Spinal cord (tissue), 10 donors: ENCODE measurements around the gene LCE1A. TPM values are rescaled to one million over a fixed set of nuclear protein-coding genes. Genes with fewer than 3 reads are reported as not detected.

ENCODE experiments used
- DNase-seq, 6 donors: peaks; one replicate each; pipeline versions ENCODE4 v3.0.0 to v3.0.0-alpha.2; 2013 to 2015; ENCODE audit warnings: low spot score in 6 of 6, low read depth in 4 of 6
- H3K27ac ChIP-seq: one replicate; pipeline ENCODE4 v1.5.1; 2013; ENCODE audit warnings: low read depth, low read length, control low read depth
- H3K27me3 ChIP-seq: one replicate; pipeline ENCODE4 v1.6.1; 2013; ENCODE audit warnings: low read length; ENCODE audit not compliant: control insufficient read depth, insufficient read depth
- H3K36me3 ChIP-seq: one replicate; pipeline ENCODE4 v1.6.1; 2013; ENCODE audit warnings: low read length; ENCODE audit not compliant: control insufficient read depth, insufficient read depth
- H3K4me1 ChIP-seq: one replicate; pipeline ENCODE4 v1.6.1; 2013; ENCODE audit warnings: low read length; ENCODE audit not compliant: control insufficient read depth, insufficient read depth
- H3K4me3 ChIP-seq: one replicate; pipeline ENCODE4 v1.5.1; 2013; ENCODE audit warnings: low read depth, low read length, control low read depth
- H3K9me3 ChIP-seq: one replicate; pipeline ENCODE4 v1.6.1; 2013; ENCODE audit warnings: low read length; ENCODE audit not compliant: control insufficient read depth, insufficient read depth
- WGBS: methylation state at CpG from one replicate; pipeline ENCODE4 v1.1.5; 2013; ENCODE audit warnings: missing lambda C conversion rate; ENCODE audit not compliant: insufficient coverage; 5-methylcytosine and 5-hydroxymethylcytosine counted together
- polyA plus RNA-seq, 2 donors: library from polyadenylated mRNA; unstranded; fragments of 120-200 nt; gene quantifications; one replicate each; pipeline ENCODE4 v1.2.1, GENCODE V29; 2013; ENCODE audit not compliant: insufficient read length in 2 of 2
- total RNA-seq, 2 donors: library from RNA; depleted of rRNA in 1 of 2; stranded (reverse); fragments of 120-200 nt in 1 of 2; fragments of >200 nt in 1 of 2; gene quantifications; one replicate each; pipeline versions ENCODE4 v1.2.3 to v1.2.4, GENCODE V29; 2013 to 2014
- donor health status: healthy.

Gene LCE1A
- total and polyA plus RNA-seq, 4 donors = not detected

DNA sequence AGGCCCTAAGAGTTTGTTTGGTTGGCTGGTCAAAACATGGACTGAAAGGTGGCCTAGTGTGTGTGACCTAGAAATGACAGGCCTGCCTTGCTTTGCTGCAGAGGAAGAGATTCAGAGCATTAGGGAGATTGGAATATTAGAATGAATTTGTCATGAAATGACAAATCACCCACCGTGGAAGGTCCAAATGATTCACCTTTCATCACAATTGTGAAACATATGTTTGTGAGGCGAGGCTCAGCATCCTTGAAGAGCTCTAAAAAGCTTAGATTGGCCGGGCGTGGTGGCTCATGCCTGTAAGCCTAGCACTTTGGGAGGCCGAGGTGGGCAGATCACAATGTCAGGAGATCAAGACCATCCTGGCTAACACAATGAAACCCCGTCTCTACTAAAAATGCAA, 10.0 kb upstream of the LCE1A start:
- DNase-seq = no peak
- Histone ChIP-seq H3K4me1 (no peaks in the 10 kb centered on the region), H3K27ac (no peak overlapping the region), H3K36me3 (no peaks in the 10 kb centered on the region), H3K4me3 (no peak overlapping the region), H3K9me3 (no peaks in the 10 kb centered on the region), H3K27me3 (no peaks in the 10 kb centered on the region)
- whole genome bisulfite sequencing = 91% methylated on average over 4 of the region's 6 CpGs

- Histone ChIP-seq H3K36me3 (no peaks in the 10 kb centered on the region), H3K27me3 (no peaks in the 10 kb centered on the region), H3K27ac (no peak overlapping the region), H3K9me3 (no peaks in the 10 kb centered on the region), H3K4me1 (no peaks in the 10 kb centered on the region), H3K4me3 (no peak overlapping the region)
- WGBS = no CpG with 5 or more reads among the region's 5 CpGs
- no peak for DNase-seq
Measured at GRCh38 chr1:152823294-152823693, 4.0 kb upstream of the LCE1A start.

DNA sequence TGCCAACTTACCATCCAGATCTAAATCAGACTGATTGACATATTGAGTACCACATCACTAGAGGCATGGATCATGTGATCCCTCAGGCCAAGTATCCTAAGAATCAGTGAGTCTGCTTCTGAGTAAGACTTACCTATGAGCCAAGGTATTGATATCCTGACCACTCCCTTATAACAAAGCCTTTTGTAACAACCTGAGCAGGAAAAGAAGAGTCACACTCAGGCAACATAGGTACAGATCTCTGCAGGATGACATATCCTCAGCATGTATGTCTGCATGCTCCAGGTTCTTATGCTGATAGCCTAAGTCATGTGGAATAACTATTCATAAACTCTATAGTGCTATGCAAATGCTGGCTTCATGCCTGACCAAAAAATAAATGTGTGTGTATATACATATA, 2.3 kb upstream of the LCE1A start:
- Histone ChIP-seq H3K36me3 (no peaks in the 10 kb centered on the region), H3K27ac (no peak overlapping the region), H3K9me3 (no peaks in the 10 kb centered on the region), H3K4me3 (no peak overlapping the region), H3K4me1 (no peaks in the 10 kb centered on the region), H3K27me3 (no peaks in the 10 kb centered on the region)
- no peak for DNase-seq

GRCh38 chr1:152836870-152837269, 9.6 kb downstream of the LCE1A start:
- no peak overlapping the region for H3K4me3 ChIP-seq
- no peaks in the 10 kb centered on the region for H3K4me1 ChIP-seq
- H3K27ac ChIP-seq = no peak overlapping the region
- H3K9me3 ChIP-seq = no peaks in the 10 kb centered on the region
- H3K36me3 ChIP-seq = no peaks in the 10 kb centered on the region
- DNase-seq = no peak
- H3K27me3 ChIP-seq = no peaks in the 10 kb centered on the region
- WGBS = no CpG with 5 or more reads among the region's 2 CpGs

DNA sequence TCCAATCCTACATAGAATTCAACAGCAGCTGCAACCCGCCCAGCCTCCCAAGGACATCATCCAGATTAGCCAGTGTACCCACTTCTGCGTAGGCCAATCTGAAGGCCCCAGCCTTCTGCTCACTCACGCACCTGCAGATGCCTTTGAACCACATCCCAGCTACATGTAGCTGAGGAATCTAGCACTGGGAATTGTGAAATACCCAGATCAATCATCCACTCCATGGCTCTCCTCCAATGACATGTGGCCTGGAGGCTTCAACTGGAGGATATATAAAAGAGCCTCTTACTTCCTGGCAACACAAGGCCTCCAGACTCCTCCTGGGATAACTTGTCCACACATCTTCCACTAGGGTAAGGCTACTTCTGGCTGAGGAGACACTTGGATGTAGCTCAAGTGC, 15.3 kb downstream of the LCE1A start, which contains the start of gene LCE6A:
Gene LCE6A (plus strand): TSS at position 301 of the 400 bp plus-strand sequence. CDS start 665 bp downstream, outside the sequence.
- Histone ChIP-seq H3K4me3 (no peak within 1 kb of the TSS), H3K27ac (no peak within 1 kb of the TSS), H3K36me3 (no peaks in the 10 kb centered on the region), H3K9me3 (no peaks in the 10 kb centered on the region), H3K4me1 (no peaks in the 10 kb centered on the region), H3K27me3 (no peaks in the 10 kb centered on the region)
- 89% methylated on average over 2 of the region's 3 CpGs for WGBS
- no peak for DNase-seq

GRCh38 chr1:152855661-152856060, 28.4 kb downstream of the LCE1A start:
- no peak for DNase-seq
- Histone ChIP-seq H3K4me1 (no peaks in the 10 kb centered on the region), H3K27ac (no peak overlapping the region), H3K9me3 (no peaks in the 10 kb centered on the region), H3K27me3 (no peaks in the 10 kb centered on the region), H3K36me3 (no peaks in the 10 kb centered on the region), H3K4me3 (no peak overlapping the region)
- 60% methylated on average over 2 of the region's 2 CpGs for WGBS

GRCh38 chr1:152858062-152858461, 30.8 kb downstream of the LCE1A start:
- no peak overlapping the region for H3K4me3 ChIP-seq
- H3K4me1 ChIP-seq = no peaks in the 10 kb centered on the region
- H3K36me3 ChIP-seq = no peaks in the 10 kb centered on the region
- H3K9me3 ChIP-seq = no peaks in the 10 kb centered on the region
- no peak overlapping the region for H3K27ac ChIP-seq
- DNase-seq = no peak
- no peaks in the 10 kb centered on the region for H3K27me3 ChIP-seq
- no CpG with 5 or more reads among the region's 1 CpG for WGBS

DNA sequence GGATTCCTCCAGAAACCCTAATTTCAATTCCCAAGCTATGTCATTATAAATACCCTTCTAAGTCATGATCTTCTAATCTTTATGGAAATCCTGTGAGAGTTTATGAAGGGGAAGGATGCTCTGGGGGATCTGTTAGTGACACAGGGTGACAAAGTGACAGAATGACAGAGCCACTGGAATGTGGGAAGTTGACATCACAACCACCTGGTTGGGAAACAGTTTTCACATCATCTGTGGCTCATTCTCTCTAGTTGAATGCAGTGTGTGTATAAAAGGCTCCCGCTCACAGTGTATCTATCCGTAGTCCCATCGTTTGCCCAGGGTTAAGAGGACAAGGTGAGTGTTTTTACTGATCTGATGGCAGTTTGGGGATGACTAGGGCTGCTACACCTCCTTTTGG, 32.4 kb downstream of the LCE1A start, which contains the start of gene LCE7A:
Gene LCE7A (plus strand): TSS at position 301 of the 400 bp plus-strand sequence. CDS start 702 bp downstream, outside the sequence.
- H3K27me3 ChIP-seq = no peaks in the 10 kb centered on the region
- no peak within 1 kb of the TSS for H3K4me3 ChIP-seq
- WGBS = 93% methylated on average over 3 of the region's 3 CpGs
- no peak within 1 kb of the TSS for H3K27ac ChIP-seq
- no peaks in the 10 kb centered on the region for H3K9me3 ChIP-seq
- no peak for DNase-seq
- no peaks in the 10 kb centered on the region for H3K4me1 ChIP-seq
- no peaks in the 10 kb centered on the region for H3K36me3 ChIP-seq

- WGBS = 80% methylated on average over 3 of the region's 3 CpGs
- no peak overlapping the region for H3K4me3 ChIP-seq
- no peaks in the 10 kb centered on the region for H3K9me3 ChIP-seq
- no peaks in the 10 kb centered on the region for H3K4me1 ChIP-seq
- no peak for DNase-seq
- no peak overlapping the region for H3K27ac ChIP-seq
- H3K27me3 ChIP-seq = no peaks in the 10 kb centered on the region
- no peaks in the 10 kb centered on the region for H3K36me3 ChIP-seq
Measured at GRCh38 chr1:152860129-152860528, 32.9 kb downstream of the LCE1A start.

GRCh38 chr1:152861374-152861773, 34.1 kb downstream of the LCE1A start:
- WGBS = 76% methylated on average over 3 of the region's 4 CpGs

More at GRCh38 chr1:152861374-152861773, 34.1 kb downstream of the LCE1A start:
- H3K9me3 ChIP-seq = no peaks in the 10 kb centered on the region
- no peaks in the 10 kb centered on the region for H3K36me3 ChIP-seq
- no peak overlapping the region for H3K4me3 ChIP-seq
- no peaks in the 10 kb centered on the region for H3K27me3 ChIP-seq
- no peaks in the 10 kb centered on the region for H3K4me1 ChIP-seq
- no peak overlapping the region for H3K27ac ChIP-seq
- DNase-seq = no peak
